GM06990 (cell line): ENCODE results near the gene FBXL17.
A peak's percentile ranks its signal among the peaks of the same experiment; 100 is the strongest.

ENCODE experiments used
- DNase-seq: peaks from one replicate; pipeline ENCODE4 v3.0.0-alpha.2; 2011; ENCODE audit not compliant: insufficient read length; ENCODE audit errors: extremely low read depth
- H3K27me3 ChIP-seq: replicated peaks from 2 replicates; pipeline ENCODE4 v1.6.0; 2011; ENCODE audit warnings: low read length; ENCODE audit not compliant: control insufficient read depth, insufficient read depth
- H3K36me3 ChIP-seq: 2 replicates; pipeline ENCODE4 v1.5.1; 2011; ENCODE audit warnings: low read length; ENCODE audit not compliant: control insufficient read depth, insufficient read depth
- H3K4me3 ChIP-seq: replicated peaks from 2 replicates; pipeline ENCODE4 v1.5.1; 2011; ENCODE audit warnings: low read depth, mild to moderate bottlenecking, control low read depth, low read length
- CTCF ChIP-seq: IDR thresholded peaks from 2 replicates; pipeline ENCODE4 v1.5.1; 2011; ENCODE audit warnings: low read length, control low read depth, mild to moderate bottlenecking, inconsistent platforms; ENCODE audit not compliant: insufficient read depth, poor library complexity, severe bottlenecking

Gene FBXL17

DNA sequence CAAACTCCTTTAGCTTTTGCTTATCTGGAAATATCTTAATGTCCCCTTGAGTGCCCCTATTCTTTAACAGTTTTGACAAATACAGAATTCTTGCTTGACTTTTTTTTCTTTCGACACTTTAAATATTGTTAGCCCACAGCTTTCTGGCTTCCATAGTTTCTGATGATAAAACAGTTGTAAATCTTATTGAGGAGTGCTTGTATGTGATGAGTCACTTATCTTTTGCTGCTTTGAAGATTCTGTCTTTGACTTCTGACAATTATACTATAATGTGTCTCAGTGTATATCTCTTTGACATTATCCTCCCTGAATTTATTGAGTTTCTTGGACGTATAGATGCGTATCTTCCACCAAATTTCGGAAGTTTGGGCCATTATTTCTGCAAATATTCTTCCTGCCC is 21.6 kb downstream of the FBXL17 start:
- no peaks in the 10 kb centered on the region for H3K27me3 ChIP-seq
- DNase-seq: no peak
- TF ChIP-seq CTCF: no peak
- H3K4me3 ChIP-seq: no peak overlapping the region
- H3K36me3 ChIP-seq: no peaks in the 10 kb centered on the region

DNA sequence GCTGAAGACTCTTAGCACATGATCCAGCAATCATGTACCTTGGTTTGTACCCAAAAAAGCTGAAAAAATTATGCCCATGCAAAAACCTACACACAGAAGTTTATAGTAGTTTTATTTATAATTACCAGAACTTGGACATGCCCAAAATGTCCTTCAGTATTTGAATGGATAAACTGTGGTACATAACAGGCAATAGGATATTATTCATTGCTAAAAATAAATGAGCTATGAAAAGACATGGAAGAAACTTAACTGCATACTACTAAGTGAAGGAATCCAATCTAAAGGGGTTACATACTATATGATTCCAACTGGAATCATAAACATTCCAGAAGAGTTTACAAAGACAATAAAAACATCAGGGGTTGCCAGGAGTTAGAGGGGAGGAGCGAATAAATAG is 25.6 kb downstream of the FBXL17 start:
- no peak for DNase-seq
- Histone ChIP-seq H3K27me3 (no peaks in the 10 kb centered on the region), H3K36me3 (no peaks in the 10 kb centered on the region), H3K4me3 (no peak overlapping the region)
- no peak for TF ChIP-seq CTCF

DNA sequence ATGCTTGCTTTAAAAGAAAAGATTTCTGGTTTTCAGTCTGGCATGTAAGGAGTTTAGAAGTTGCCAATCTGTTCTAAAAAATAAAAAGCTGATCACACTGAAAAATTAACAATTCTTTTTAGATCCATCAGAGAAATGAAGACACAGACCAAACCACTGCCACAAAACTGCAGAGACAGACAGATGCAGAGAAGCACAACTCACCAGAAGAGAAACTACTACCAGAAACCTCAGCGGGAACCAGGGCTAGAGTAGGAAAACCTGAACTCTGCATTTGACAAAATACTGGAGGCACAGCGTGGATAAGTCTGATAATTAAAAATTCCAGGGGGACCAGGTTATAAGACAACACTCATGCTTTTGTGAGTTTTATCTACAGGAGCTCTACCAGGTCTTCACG is 28.8 kb downstream of the FBXL17 start:
- no peak for DNase-seq
- H3K4me3 ChIP-seq: no peak overlapping the region
- no peak for TF ChIP-seq CTCF
- no peaks in the 10 kb centered on the region for H3K27me3 ChIP-seq
- no peaks in the 10 kb centered on the region for H3K36me3 ChIP-seq

DNA sequence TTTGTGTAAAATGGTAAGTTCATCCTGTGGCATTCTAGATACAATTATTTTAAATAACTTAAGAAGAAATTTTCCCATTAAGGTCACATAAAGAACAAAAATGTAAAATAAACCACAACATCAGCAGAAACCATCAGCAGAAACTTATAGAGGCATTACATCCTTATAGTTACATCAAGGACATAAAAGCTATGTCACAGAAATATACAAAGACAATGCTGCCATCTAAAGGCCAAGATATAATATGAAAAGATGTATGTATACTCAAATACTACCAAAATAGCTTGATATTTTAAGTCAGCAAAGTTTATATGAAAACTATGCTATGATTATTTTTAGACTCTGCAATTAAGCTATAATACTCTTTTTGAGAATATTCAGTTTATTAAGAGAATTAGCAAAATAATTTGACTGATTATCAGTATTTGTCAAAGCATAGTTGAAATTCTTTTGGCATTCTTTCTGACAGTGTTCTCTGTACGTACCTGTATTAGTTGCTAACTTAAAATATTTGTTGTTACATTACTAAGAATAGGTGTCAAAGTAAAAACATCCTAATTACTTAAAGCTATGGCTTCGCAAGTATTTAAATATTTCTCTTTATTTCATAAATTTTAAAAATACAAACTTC is 36.2 kb downstream of the FBXL17 start:
- Histone ChIP-seq H3K27me3 (no peaks in the 10 kb centered on the region), H3K4me3 (no peak overlapping the region), H3K36me3 (no peaks in the 10 kb centered on the region; the same call in 1 of the 2 replicates)
- TF ChIP-seq CTCF: peak; percentile 11
- peak; percentile 22 for DNase-seq

GRCh38 chr5:108344103-108344822 is 37.6 kb downstream of the FBXL17 start:
- no peaks in the 10 kb centered on the region for H3K27me3 ChIP-seq
- no peak for DNase-seq
- TF ChIP-seq CTCF: no peak
- H3K4me3 ChIP-seq: no peak overlapping the region
- H3K36me3 ChIP-seq: no peaks in the 10 kb centered on the region; the same call in 1 of the 2 replicates
